GM23338 (cell line): ENCODE data around the gene AKAP8L. TPM values are rescaled to one million over a fixed set of nuclear protein-coding genes. Genes with fewer than 3 reads are reported as not detected.

ENCODE experiments used
- ATAC-seq: fragments of 200-7000 bp; cut with Tn5 transposase; 3 replicates; pipeline ENCODE4 v1.9.1; 2020
- DNase-seq: peaks from one replicate; pipeline ENCODE4 v3.0.0-alpha.2; 2015; ENCODE audit warnings: low spot score
- H2AFZ ChIP-seq: fragments of 200-600 bp; sonication (generic); 2 replicates; pipeline ENCODE4 v1.8.0; 2016; ENCODE audit warnings: antibody characterized with exemption, mild to moderate bottlenecking, moderate library complexity
- H3F3A ChIP-seq: fragments of 200-600 bp; sonication (generic); replicated peaks from 2 replicates; pipeline ENCODE4 v1.8.0; 2017; ENCODE audit warnings: antibody characterized with exemption, mixed run types, low read depth
- H3K27ac ChIP-seq: fragments of 200-600 bp; sonication (generic); 2 replicates; pipeline ENCODE4 v1.6.1; 2016; ENCODE audit warnings: low read depth
- H3K27me3 ChIP-seq: fragments of 200-600 bp; sonication (generic); 2 replicates; pipeline ENCODE4 v1.8.0; 2016; ENCODE audit warnings: mild to moderate bottlenecking, mixed run types, moderate library complexity; ENCODE audit not compliant: insufficient read depth
- H3K36me3 ChIP-seq: fragments of 200-600 bp; sonication (generic); 2 replicates; pipeline ENCODE4 v1.8.0; 2016; ENCODE audit warnings: mild to moderate bottlenecking; ENCODE audit not compliant: insufficient read depth
- H3K4me1 ChIP-seq: fragments of 200-600 bp; sonication (generic); 2 replicates; pipeline ENCODE4 v1.8.0; 2016; ENCODE audit warnings: mild to moderate bottlenecking, moderate library complexity; ENCODE audit not compliant: insufficient read depth
- H3K4me2 ChIP-seq: fragments of 200-600 bp; sonication (generic); 2 replicates; pipeline ENCODE4 v1.7.1; 2017; ENCODE audit warnings: mixed run types
- H3K4me3 ChIP-seq: fragments of 200-600 bp; sonication (generic); 2 replicates; pipeline ENCODE4 v1.6.1; 2016; ENCODE audit warnings: mixed run types
- H3K79me2 ChIP-seq: fragments of 200-600 bp; sonication (generic); replicated peaks from 2 replicates; pipeline ENCODE4 v1.8.0; 2017; ENCODE audit warnings: mild to moderate bottlenecking; ENCODE audit not compliant: insufficient read depth
- H3K9me2 ChIP-seq: fragments of 200-600 bp; sonication (generic); 2 replicates; pipeline ENCODE4 v1.8.0; 2017; ENCODE audit not compliant: insufficient read depth
- H4K20me1 ChIP-seq: fragments of 200-600 bp; sonication (generic); replicated peaks from 2 replicates; pipeline ENCODE4 v1.8.0; 2017; ENCODE audit warnings: mild to moderate bottlenecking; ENCODE audit not compliant: insufficient read depth
- H3K27ac Mint-ChIP-seq: 2 replicates; pipeline ENCODE4 v1.8.0; 2020; ENCODE audit warnings: inconsistent platforms, mild to moderate bottlenecking, moderate library complexity, mixed read lengths
- H3K27me3 Mint-ChIP-seq: 3 replicates; pipeline ENCODE4 v1.8.0; 2022; ENCODE audit warnings: low read depth, mild to moderate bottlenecking, moderate library complexity, mixed read lengths, inconsistent platforms; ENCODE audit not compliant: insufficient read depth, poor library complexity
- H3K36me3 Mint-ChIP-seq: 3 replicates; pipeline ENCODE4 v1.8.0; 2021; ENCODE audit warnings: low read depth, mild to moderate bottlenecking, inconsistent platforms, moderate library complexity, mixed read lengths
- H3K4me1 Mint-ChIP-seq: 3 replicates; pipeline ENCODE4 v1.8.0; 2020; ENCODE audit warnings: mild to moderate bottlenecking, inconsistent platforms, mixed read lengths
- H3K4me3 Mint-ChIP-seq: 3 replicates; pipeline ENCODE4 v1.8.0; 2021; ENCODE audit warnings: moderate library complexity, mild to moderate bottlenecking, inconsistent platforms, mixed read lengths
- H3K9me3 Mint-ChIP-seq: 3 replicates; pipeline ENCODE4 v1.8.0; 2020; ENCODE audit warnings: moderate library complexity, mild to moderate bottlenecking, inconsistent platforms, mixed read lengths
- ETS1 ChIP-seq: IDR thresholded peaks from 2 replicates; pipeline ENCODE4 v1.6.1; 2016; ENCODE audit warnings: antibody characterized with exemption
- EZH2 ChIP-seq: fragments of 200-600 bp; sonication (generic); IDR thresholded peaks from one replicate; pipeline ENCODE4 v1.8.0; 2017; ENCODE audit warnings: antibody characterized with exemption, mild to moderate bottlenecking, low read depth; ENCODE audit not compliant: unreplicated experiment
- JUNB ChIP-seq: IDR thresholded peaks from one replicate; pipeline ENCODE4 v1.6.1; 2016; ENCODE audit warnings: antibody characterized with exemption; ENCODE audit not compliant: unreplicated experiment
- polyA plus RNA-seq: library from polyadenylated mRNA; unstranded; fragments of >200 nt; fragmentation: Nextera tagmentation; extraction: Ambion mirVana; gene quantifications from 2 replicates; pipeline ENCODE4 v1.2.1, GENCODE V29; 2016
- total RNA-seq: library from RNA; depleted of rRNA; stranded (reverse); fragments of >200 nt; shearing (Covaris generic); gene quantifications from 2 replicates; pipeline ENCODE4 v1.2.3, GENCODE V29; 2014
- TF ChIP-seq, protein P1 (sequence below): fragments of 250-450 bp; sonication (Bioruptor Pico); IDR thresholded peaks from 2 replicates; pipeline ENCODE4 v1.5.0; 2020; ENCODE audit warnings: mild to moderate bottlenecking, moderate library complexity

Gene AKAP8L
- total and polyA plus RNA-seq, 2 experiments from 2014 or later, result 78.8 to 165 TPM

DNA sequence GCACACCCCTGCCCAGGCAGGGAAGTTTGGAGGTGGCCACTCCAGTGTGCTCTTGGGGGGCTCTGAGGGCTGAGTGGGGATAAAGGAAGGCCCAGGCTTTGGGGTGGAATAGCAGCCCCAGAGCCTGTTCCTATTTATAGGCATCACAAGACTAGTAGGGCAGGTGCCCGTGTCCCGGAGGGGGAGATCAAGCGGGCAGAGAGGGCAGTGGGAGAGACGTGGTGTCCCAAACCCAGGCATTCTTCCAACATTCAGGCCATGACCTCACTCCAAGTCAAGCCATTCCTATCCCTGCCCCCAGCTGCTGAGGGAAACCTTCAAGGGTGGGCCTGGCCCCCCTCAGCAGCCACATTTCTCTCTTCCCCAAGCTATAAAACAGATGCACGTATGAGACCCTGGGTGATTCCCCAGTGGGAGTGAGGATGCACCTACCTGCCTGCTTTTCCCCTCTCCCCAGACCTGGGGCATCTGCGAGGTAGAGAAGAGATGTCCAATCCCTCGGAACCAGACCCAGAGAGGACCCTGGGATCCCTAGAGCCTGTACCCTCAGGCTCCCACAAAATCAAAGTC lies 27.1 kb upstream of the AKAP8L start:
- peaks cover 6% of the 10 kb centered on the region for H3K4me1 ChIP-seq
- H3K9me3 Mint-ChIP-seq, result no peaks in the 10 kb centered on the region; the same call in 2 of the 3 replicates
- ATAC-seq, result no peak
- H3K4me3 Mint-ChIP-seq, result no peak overlapping the region
- no peak overlapping the region for H2AFZ ChIP-seq
- H4K20me1 ChIP-seq, result no peaks in the 10 kb centered on the region
- peaks cover 6% of the 10 kb centered on the region; the same call in 1 of the 2 replicates for H3K9me2 ChIP-seq
- DNase-seq, result no peak
- H3K79me2 ChIP-seq, result no peaks in the 10 kb centered on the region
- peaks cover 10% of the 10 kb centered on the region for H3K27me3 Mint-ChIP-seq
- no peaks in the 10 kb centered on the region for H3K36me3 ChIP-seq
- no peak overlapping the region for H3K27ac ChIP-seq
- TF ChIP-seq, protein P1, sequence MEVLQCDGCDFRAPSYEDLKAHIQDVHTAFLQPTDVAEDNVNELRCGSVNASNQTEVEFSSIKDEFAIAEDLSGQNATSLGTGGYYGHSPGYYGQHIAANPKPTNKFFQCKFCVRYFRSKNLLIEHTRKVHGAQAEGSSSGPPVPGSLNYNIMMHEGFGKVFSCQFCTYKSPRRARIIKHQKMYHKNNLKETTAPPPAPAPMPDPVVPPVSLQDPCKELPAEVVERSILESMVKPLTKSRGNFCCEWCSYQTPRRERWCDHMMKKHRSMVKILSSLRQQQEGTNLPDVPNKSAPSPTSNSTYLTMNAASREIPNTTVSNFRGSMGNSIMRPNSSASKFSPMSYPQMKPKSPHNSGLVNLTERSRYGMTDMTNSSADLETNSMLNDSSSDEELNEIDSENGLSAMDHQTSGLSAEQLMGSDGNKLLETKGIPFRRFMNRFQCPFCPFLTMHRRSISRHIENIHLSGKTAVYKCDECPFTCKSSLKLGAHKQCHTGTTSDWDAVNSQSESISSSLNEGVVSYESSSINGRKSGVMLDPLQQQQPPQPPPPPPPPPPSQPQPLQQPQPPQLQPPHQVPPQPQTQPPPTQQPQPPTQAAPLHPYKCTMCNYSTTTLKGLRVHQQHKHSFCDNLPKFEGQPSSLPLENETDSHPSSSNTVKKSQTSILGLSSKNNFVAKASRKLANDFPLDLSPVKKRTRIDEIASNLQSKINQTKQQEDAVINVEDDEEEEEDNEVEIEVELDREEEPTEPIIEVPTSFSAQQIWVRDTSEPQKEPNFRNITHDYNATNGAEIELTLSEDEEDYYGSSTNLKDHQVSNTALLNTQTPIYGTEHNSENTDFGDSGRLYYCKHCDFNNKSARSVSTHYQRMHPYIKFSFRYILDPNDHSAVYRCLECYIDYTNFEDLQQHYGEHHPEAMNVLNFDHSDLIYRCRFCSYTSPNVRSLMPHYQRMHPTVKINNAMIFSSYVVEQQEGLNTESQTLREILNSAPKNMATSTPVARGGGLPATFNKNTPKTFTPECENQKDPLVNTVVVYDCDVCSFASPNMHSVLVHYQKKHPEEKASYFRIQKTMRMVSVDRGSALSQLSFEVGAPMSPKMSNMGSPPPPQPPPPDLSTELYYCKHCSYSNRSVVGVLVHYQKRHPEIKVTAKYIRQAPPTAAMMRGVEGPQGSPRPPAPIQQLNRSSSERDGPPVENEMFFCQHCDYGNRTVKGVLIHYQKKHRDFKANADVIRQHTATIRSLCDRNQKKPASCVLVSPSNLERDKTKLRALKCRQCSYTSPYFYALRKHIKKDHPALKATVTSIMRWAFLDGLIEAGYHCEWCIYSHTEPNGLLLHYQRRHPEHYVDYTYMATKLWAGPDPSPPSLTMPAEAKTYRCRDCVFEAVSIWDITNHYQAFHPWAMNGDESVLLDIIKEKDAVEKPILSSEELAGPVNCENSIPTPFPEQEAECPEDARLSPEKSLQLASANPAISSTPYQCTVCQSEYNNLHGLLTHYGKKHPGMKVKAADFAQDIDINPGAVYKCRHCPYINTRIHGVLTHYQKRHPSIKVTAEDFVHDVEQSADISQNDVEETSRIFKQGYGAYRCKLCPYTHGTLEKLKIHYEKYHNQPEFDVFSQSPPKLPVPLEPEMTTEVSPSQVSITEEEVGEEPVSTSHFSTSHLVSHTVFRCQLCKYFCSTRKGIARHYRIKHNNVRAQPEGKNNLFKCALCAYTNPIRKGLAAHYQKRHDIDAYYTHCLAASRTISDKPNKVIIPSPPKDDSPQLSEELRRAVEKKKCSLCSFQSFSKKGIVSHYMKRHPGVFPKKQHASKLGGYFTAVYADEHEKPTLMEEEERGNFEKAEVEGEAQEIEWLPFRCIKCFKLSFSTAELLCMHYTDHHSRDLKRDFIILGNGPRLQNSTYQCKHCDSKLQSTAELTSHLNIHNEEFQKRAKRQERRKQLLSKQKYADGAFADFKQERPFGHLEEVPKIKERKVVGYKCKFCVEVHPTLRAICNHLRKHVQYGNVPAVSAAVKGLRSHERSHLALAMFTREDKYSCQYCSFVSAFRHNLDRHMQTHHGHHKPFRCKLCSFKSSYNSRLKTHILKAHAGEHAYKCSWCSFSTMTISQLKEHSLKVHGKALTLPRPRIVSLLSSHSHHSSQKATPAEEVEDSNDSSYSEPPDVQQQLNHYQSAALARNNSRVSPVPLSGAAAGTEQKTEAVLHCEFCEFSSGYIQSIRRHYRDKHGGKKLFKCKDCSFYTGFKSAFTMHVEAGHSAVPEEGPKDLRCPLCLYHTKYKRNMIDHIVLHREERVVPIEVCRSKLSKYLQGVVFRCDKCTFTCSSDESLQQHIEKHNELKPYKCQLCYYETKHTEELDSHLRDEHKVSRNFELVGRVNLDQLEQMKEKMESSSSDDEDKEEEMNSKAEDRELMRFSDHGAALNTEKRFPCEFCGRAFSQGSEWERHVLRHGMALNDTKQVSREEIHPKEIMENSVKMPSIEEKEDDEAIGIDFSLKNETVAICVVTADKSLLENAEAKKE (CRISPR knock-in tag), result no peak
- no peak for TF ChIP-seq JUNB
- H3K36me3 Mint-ChIP-seq, result no peaks in the 10 kb centered on the region; the same call in 2 of the 3 replicates
- no peak overlapping the region for H3K4me2 ChIP-seq
- 0 out of 2 replicates have a peak, but pooled peaks cover 4% of the 10 kb centered on the region for H3F3A ChIP-seq
- peaks cover 7% of the 10 kb centered on the region for H3K4me1 Mint-ChIP-seq
- no peak overlapping the region for H3K27ac Mint-ChIP-seq
- H3K27me3 ChIP-seq, result no peaks in the 10 kb centered on the region
- no peak overlapping the region for H3K4me3 ChIP-seq

DNA sequence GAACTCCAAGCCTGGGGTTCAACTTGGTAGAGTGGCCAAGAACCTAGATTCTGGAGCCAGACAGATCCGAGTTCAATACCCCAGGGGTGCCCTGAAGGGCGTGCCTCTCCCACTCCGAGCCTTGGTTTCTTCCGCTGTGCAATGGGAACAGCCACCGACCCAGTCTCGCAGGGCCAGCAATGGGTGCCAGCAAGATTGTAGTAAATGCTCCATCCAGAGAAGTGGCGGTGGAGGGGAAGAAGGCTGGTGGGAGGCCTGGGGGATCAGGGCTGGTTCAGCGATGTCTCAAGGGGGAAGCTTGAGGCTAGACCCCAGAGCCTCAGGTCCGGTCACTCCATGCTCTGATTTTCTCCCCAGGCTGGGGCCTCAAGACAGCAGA lies 26.4 kb upstream of the AKAP8L start:
- no peak overlapping the region for H3K4me3 ChIP-seq
- no peaks in the 10 kb centered on the region for H3K9me3 Mint-ChIP-seq
- no peaks in the 10 kb centered on the region for H3K27me3 ChIP-seq
- H3K4me1 ChIP-seq, result peaks cover 6% of the 10 kb centered on the region
- ATAC-seq (no peak), DNase-seq (no peak)
- no peaks in the 10 kb centered on the region for H4K20me1 ChIP-seq
- no peak overlapping the region for H3K4me3 Mint-ChIP-seq
- H3K27ac Mint-ChIP-seq, result no peak overlapping the region
- peaks cover 8% of the 10 kb centered on the region for H3K27me3 Mint-ChIP-seq
- H3K9me2 ChIP-seq, result no peaks in the 10 kb centered on the region
- no peaks in the 10 kb centered on the region for H3K79me2 ChIP-seq
- no peaks in the 10 kb centered on the region for H3K36me3 ChIP-seq
- peaks cover 7% of the 10 kb centered on the region for H3K4me1 Mint-ChIP-seq
- no peaks in the 10 kb centered on the region; the same call in 2 of the 3 replicates for H3K36me3 Mint-ChIP-seq
- H3K4me2 ChIP-seq, result no peak overlapping the region
- H3F3A ChIP-seq, result 0 out of 2 replicates have a peak, but pooled peaks cover 4% of the 10 kb centered on the region
- no peak overlapping the region for H3K27ac ChIP-seq
- H2AFZ ChIP-seq, result no peak overlapping the region
- TF ChIP-seq, protein P1 (CRISPR knock-in tag), result no peak
- TF ChIP-seq ETS1 (no peak), EZH2 (no peak)
